Measurements from ENCODE around the gene HDAC4. TPM values are rescaled to one million over a fixed set of nuclear protein-coding genes. Genes with fewer than 3 reads are reported as not detected.

Gene HDAC4
- total RNA-seq, 1 experiment from 2014 or later = 44.4 TPM

DNA sequence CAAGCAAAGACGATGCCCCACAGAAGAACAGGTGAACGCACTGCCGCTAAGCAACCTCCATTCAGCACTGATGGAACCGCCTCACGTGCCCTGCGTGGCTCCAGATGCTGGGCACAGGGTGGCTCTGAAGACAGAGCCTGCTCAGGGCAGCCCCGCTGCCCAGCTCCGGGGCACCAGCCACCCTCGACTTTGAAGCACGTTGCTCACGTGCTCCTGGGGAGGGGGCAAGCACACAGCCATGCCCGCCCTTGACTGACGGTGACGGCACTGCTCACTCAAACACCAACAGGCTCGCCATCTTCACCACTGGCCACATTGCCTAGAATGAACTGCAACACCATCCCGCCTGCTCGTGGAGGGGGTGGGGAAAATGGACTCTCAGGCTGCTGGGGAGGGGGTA, 251.3 kb downstream of the HDAC4 start:
- Mint-ChIP-seq H3K27ac (no peak overlapping the region), H3K4me3 (no peak overlapping the region), H3K27me3 (ENCODE audit: low read depth) (no peaks in the 10 kb centered on the region), H3K9me3 (no peaks in the 10 kb centered on the region), H3K4me1 (no peaks in the 10 kb centered on the region), H3K36me3 (peaks cover 11% of the 10 kb centered on the region; the same call in 1 of the 2 replicates)
- ChIA-PET POLR2A (no interaction called here), CTCF (no interaction called here)
- ATAC-seq (no peak), DNase-seq (ENCODE audit: low spot score) (no peak)
- TF ChIP-seq ZNF423 (CRISPR knock-in tag; IDR thresholded peaks at IDR 0.05) = no peak
- TF ChIP-seq, protein P1, sequence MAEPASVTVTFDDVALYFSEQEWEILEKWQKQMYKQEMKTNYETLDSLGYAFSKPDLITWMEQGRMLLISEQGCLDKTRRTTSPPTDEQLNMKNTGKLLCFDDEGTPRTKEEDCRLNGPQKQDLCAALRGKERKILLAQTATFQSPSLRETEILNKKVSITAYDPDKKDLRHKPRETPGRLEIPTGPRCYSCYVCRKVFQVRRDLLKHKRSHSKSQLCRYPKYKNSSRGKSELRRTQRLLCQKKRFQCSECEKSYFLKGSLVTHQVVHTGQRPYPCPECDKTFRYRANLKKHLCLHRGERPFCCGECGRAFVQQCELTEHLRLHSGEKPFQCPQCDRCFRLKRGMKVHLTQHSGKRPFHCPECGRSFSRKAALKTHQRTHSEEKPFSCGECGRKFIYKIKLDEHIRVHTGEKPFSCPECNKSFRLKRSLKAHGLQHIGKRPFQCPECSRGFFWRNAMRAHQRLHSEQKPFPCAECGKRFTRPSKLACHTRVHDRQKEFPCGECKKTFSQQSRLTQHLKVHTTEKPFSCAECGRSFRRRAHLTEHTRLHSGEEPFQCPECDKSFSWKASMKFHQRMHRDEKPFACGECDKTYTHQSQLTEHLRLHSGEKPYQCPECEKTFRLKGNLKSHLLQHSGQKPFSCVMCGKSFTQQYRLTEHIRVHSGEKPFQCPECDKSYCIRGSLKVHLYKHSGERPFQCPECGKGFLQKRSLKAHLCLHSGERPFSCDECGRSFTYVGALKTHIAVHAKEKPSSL (CRISPR knock-in tag; conservative IDR thresholded peaks at IDR 0.05) = no peak
- TF ChIP-seq, protein P2, sequence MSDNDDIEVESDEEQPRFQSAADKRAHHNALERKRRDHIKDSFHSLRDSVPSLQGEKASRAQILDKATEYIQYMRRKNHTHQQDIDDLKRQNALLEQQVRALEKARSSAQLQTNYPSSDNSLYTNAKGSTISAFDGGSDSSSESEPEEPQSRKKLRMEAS (CRISPR knock-in tag; IDR thresholded peaks at IDR 0.05) = no peak
- TF ChIP-seq, protein P3, sequence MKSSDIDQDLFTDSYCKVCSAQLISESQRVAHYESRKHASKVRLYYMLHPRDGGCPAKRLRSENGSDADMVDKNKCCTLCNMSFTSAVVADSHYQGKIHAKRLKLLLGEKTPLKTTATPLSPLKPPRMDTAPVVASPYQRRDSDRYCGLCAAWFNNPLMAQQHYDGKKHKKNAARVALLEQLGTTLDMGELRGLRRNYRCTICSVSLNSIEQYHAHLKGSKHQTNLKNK (CRISPR knock-in tag; IDR thresholded peaks at IDR 0.05) = no peak
- no peak for TF ChIP-seq NFYB (CRISPR knock-in tag; conservative IDR thresholded peaks at IDR 0.05; ENCODE audit: low read depth)
- TF ChIP-seq, protein P4, sequence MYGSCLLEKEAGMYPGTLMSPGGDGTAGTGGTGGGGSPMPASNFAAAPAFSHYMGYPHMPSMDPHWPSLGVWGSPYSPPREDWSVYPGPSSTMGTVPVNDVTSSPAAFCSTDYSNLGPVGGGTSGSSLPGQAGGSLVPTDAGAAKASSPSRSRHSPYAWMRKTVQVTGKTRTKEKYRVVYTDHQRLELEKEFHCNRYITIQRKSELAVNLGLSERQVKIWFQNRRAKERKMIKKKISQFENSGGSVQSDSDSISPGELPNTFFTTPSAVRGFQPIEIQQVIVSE (CRISPR knock-in tag; IDR thresholded peaks at IDR 0.05; ENCODE audit: borderline replicate concordance) = no peak
- TF ChIP-seq, protein P5, sequence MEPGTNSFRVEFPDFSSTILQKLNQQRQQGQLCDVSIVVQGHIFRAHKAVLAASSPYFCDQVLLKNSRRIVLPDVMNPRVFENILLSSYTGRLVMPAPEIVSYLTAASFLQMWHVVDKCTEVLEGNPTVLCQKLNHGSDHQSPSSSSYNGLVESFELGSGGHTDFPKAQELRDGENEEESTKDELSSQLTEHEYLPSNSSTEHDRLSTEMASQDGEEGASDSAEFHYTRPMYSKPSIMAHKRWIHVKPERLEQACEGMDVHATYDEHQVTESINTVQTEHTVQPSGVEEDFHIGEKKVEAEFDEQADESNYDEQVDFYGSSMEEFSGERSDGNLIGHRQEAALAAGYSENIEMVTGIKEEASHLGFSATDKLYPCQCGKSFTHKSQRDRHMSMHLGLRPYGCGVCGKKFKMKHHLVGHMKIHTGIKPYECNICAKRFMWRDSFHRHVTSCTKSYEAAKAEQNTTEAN (CRISPR knock-in tag; IDR thresholded peaks at IDR 0.05) = no peak
- no peak for TF ChIP-seq JAZF1 (CRISPR knock-in tag; IDR thresholded peaks at IDR 0.05)
- TF ChIP-seq NFE2L1 (CRISPR knock-in tag; IDR thresholded peaks at IDR 0.05) = no peak
- no peak for TF ChIP-seq TEAD1 (CRISPR knock-in tag; IDR thresholded peaks at IDR 0.05)
- TF ChIP-seq ZNF671 (CRISPR knock-in tag; IDR thresholded peaks at IDR 0.05) = no peak
- TF ChIP-seq, protein P6, sequence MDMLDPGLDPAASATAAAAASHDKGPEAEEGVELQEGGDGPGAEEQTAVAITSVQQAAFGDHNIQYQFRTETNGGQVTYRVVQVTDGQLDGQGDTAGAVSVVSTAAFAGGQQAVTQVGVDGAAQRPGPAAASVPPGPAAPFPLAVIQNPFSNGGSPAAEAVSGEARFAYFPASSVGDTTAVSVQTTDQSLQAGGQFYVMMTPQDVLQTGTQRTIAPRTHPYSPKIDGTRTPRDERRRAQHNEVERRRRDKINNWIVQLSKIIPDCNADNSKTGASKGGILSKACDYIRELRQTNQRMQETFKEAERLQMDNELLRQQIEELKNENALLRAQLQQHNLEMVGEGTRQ (CRISPR knock-in tag; IDR thresholded peaks at IDR 0.05) = no peak
- TF ChIP-seq, protein P7, sequence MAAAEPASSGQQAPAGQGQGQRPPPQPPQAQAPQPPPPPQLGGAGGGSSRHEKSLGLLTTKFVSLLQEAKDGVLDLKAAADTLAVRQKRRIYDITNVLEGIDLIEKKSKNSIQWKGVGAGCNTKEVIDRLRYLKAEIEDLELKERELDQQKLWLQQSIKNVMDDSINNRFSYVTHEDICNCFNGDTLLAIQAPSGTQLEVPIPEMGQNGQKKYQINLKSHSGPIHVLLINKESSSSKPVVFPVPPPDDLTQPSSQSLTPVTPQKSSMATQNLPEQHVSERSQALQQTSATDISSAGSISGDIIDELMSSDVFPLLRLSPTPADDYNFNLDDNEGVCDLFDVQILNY (CRISPR knock-in tag; IDR thresholded peaks at IDR 0.05) = no peak
- TF ChIP-seq, protein P8, sequence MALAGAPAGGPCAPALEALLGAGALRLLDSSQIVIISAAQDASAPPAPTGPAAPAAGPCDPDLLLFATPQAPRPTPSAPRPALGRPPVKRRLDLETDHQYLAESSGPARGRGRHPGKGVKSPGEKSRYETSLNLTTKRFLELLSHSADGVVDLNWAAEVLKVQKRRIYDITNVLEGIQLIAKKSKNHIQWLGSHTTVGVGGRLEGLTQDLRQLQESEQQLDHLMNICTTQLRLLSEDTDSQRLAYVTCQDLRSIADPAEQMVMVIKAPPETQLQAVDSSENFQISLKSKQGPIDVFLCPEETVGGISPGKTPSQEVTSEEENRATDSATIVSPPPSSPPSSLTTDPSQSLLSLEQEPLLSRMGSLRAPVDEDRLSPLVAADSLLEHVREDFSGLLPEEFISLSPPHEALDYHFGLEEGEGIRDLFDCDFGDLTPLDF (CRISPR knock-in tag; IDR thresholded peaks at IDR 0.05) = no peak
- TF ChIP-seq, protein P9, sequence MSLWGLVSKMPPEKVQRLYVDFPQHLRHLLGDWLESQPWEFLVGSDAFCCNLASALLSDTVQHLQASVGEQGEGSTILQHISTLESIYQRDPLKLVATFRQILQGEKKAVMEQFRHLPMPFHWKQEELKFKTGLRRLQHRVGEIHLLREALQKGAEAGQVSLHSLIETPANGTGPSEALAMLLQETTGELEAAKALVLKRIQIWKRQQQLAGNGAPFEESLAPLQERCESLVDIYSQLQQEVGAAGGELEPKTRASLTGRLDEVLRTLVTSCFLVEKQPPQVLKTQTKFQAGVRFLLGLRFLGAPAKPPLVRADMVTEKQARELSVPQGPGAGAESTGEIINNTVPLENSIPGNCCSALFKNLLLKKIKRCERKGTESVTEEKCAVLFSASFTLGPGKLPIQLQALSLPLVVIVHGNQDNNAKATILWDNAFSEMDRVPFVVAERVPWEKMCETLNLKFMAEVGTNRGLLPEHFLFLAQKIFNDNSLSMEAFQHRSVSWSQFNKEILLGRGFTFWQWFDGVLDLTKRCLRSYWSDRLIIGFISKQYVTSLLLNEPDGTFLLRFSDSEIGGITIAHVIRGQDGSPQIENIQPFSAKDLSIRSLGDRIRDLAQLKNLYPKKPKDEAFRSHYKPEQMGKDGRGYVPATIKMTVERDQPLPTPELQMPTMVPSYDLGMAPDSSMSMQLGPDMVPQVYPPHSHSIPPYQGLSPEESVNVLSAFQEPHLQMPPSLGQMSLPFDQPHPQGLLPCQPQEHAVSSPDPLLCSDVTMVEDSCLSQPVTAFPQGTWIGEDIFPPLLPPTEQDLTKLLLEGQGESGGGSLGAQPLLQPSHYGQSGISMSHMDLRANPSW (CRISPR knock-in tag; conservative IDR thresholded peaks at IDR 0.05; ENCODE audit: low read depth) = no peak

All from WTC11 (cell line).